ENCODE measurements around the gene WFDC13.

GRCh38 chr20:45701873-45702272 is at the start of gene WFDC13:
- TF ChIP-seq CTCF (conservative IDR thresholded peaks at IDR 0.05; ENCODE audit: low read length) (no peak), EZH2phosphoT487 (IDR thresholded peaks at IDR 0.05; ENCODE audit: borderline replicate concordance) (no peak)
